NOMO-1 (cell line): ENCODE results near the gene TMEM255B.
"Not testable (repeated sequence)": the region's sequence is repeated elsewhere in the genome, so short reads cannot be mapped to it uniquely, and the experiment has no call there.

Experiments used
- DNase-seq, 2 experiments: peaks; one replicate each; lab custom pipeline; 2025; ENCODE audit not compliant: unreplicated experiment in 2 of 2; lab: John Stamatoyannopoulos, UW

The TMEM255B gene

GRCh38 chr13:113783966-113784644 lies 25.1 kb downstream of the TMEM255B start:
- no peak for DNase-seq

- DNase-seq, result no peak
These were observed 25.6 kb downstream of the TMEM255B start for GRCh38 chr13:113784645-113785024.

GRCh38 chr13:113785051-113786010 lies 26.3 kb downstream of the TMEM255B start:
- no peak for DNase-seq

- DNase-seq, result no peak
These were observed 27.3 kb downstream of the TMEM255B start for GRCh38 chr13:113786262-113786841.

- no peak for DNase-seq
These were observed 28.7 kb downstream of the TMEM255B start for GRCh38 chr13:113787694-113788093.

- DNase-seq, result no peak
These were observed 29.5 kb downstream of the TMEM255B start for GRCh38 chr13:113788413-113789135.

- no peak for DNase-seq
These were observed 30.1 kb downstream of the TMEM255B start for GRCh38 chr13:113789167-113789566.

- DNase-seq, result not testable (repeated sequence)
These were observed 30.9 kb downstream of the TMEM255B start for GRCh38 chr13:113789931-113790330.

GRCh38 chr13:113791226-113791625 lies 32.2 kb downstream of the TMEM255B start:
- DNase-seq, result no peak

GRCh38 chr13:113791761-113792160 lies 32.7 kb downstream of the TMEM255B start:
- no peak for DNase-seq

- DNase-seq, result no peak
These were observed 33.3 kb downstream of the TMEM255B start for GRCh38 chr13:113792236-113792770.

GRCh38 chr13:113792886-113793717 lies 34.1 kb downstream of the TMEM255B start:
- DNase-seq, result no peak

- DNase-seq, result no peak
These were observed 34.7 kb downstream of the TMEM255B start for GRCh38 chr13:113793718-113794085.

GRCh38 chr13:113794086-113794485 lies 35.1 kb downstream of the TMEM255B start:
- no peak for DNase-seq

GRCh38 chr13:113794764-113795173 lies 35.7 kb downstream of the TMEM255B start:
- DNase-seq, result no peak

- not testable (repeated sequence) for DNase-seq
These were observed 36.3 kb downstream of the TMEM255B start for GRCh38 chr13:113795362-113795761.

GRCh38 chr13:113796211-113796963 lies 37.4 kb downstream of the TMEM255B start:
- DNase-seq, result no peak

GRCh38 chr13:113796964-113797676 lies 38.1 kb downstream of the TMEM255B start:
- DNase-seq, result no peak
